GM18511 (cell line): ENCODE measurements around the gene FXR2.
A peak's percentile ranks its signal among the peaks of the same experiment; 100 is the strongest.
"Not testable (repeated sequence)": the region's sequence is repeated elsewhere in the genome, so short reads cannot be mapped to it uniquely, and the experiment has no call there.

ENCODE experiments used
- ATAC-seq: cut with Tn5 transposase; IDR thresholded peaks from one replicate; pipeline ENCODE4 v1.9.1; 2021; ENCODE audit warnings: mild to moderate bottlenecking, moderate library complexity; ENCODE audit not compliant: unreplicated experiment

Gene FXR2

GRCh38 chr17:7629939-7630571 lies 15.4 kb upstream of the FXR2 start, which contains the start of gene SHBG:
TSS of gene SHBG (plus strand) at chr17:7630135. CDS start at chr17:7630173, 38 bp downstream.
- no peak for ATAC-seq

- ATAC-seq = peak; percentile 94
These were observed 12.8 kb upstream of the FXR2 start, which contains the start of gene SAT2 for GRCh38 chr17:7627250-7628121. TSS of gene SAT2 (minus strand) at chr17:7627821. CDS start at chr17:7627635, 186 bp downstream.

DNA sequence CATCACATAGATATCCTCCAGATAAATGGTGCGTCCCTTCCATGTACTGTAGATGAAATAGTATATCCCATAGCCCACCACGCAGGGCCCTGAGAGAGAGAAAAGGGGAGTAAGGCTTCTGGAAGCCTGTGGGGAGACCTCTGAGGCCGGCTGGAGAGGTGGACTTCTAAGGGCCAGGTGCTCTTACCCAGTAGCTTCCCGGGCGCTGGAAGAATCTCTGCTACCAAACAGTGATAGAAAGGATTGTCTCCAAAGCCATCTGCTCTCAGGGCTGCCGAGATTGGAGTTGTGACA lies 12.2 kb upstream of the FXR2 start:
- ATAC-seq = no peak

- ATAC-seq = no peak
These were observed 11.6 kb upstream of the FXR2 start for GRCh38 chr17:7626307-7626706.

- ATAC-seq = not testable (repeated sequence)
These were observed 11.1 kb upstream of the FXR2 start for GRCh38 chr17:7625749-7626148.

DNA sequence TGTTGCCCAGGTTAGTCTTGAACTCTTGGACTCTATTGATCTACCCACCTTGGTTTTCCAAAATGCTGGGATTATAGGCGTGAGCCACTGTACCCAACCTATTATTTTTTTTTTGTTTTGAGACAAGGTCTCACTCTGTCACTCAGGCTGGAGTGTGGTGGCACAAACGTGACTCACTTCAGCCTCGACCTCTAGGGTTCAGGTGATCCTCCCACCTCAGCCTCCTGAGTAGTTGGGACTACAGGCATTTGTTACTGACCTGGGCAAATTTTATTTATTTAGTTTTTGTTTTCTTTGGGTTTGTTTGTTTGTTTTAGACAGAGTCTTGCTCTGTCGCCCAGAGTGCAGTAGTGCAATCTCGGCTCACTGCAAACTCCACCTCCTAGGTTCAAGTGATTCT lies 9.0 kb upstream of the FXR2 start:
- ATAC-seq = no peak

DNA sequence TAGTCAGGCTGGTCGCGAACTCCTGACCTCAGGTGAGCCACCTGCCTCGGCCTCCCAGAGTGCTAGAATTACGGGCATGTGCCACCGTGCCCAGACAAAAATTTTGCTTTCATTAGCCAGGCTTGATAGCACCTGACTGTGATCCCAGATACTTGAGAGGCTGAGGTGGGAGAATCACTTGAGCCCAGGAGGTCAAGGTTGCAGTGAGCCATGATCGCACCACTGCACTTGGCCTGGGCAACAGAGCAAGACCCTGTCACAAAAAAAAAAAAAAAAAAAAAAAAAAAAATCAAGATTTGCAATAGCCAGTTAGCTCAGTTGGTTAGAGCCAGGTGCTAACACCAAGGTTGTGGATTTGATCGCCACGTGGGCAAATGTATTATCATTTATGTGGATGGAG lies 6.1 kb upstream of the FXR2 start:
- no peak for ATAC-seq

- no peak for ATAC-seq
These were observed 3.9 kb upstream of the FXR2 start for GRCh38 chr17:7618608-7619007.

- no peak for ATAC-seq
These were observed 609 bp upstream of the FXR2 start for GRCh38 chr17:7615265-7615747.

DNA sequence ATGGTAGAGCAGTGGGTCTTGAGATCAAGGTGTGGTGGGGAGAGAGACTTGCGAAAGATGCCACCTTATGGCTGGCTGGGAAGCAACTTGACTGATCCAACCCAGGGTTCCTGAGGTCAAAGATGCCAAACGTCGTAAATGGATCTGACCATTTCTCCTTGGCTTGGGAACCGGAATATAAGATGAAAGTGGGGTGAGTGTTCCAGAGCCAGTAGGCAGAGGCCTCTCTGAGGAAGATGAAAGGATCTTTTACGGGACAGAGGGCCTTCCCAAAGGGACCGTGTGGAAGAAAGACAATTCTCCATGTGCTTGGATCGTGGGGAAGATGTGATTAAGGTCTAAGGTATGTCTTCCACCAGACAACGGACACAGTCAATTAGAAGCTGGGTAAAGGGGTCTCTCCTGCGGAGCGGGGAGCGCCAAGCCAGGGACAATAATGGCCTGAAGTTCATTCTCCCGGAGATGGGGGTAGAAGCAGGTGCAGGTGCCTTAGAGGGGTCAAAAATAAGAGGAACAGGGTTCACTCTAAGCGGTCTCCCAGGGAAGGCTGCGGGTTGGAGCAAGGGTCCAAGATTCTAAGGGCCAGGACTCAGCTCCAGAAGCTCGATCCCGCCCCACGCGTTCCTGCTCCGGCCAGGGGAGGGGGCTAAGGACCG lies 800 bp downstream of the FXR2 start:
- ATAC-seq = no peak

GRCh38 chr17:7612294-7612640 lies 2.4 kb downstream of the FXR2 start:
- ATAC-seq = no peak

DNA sequence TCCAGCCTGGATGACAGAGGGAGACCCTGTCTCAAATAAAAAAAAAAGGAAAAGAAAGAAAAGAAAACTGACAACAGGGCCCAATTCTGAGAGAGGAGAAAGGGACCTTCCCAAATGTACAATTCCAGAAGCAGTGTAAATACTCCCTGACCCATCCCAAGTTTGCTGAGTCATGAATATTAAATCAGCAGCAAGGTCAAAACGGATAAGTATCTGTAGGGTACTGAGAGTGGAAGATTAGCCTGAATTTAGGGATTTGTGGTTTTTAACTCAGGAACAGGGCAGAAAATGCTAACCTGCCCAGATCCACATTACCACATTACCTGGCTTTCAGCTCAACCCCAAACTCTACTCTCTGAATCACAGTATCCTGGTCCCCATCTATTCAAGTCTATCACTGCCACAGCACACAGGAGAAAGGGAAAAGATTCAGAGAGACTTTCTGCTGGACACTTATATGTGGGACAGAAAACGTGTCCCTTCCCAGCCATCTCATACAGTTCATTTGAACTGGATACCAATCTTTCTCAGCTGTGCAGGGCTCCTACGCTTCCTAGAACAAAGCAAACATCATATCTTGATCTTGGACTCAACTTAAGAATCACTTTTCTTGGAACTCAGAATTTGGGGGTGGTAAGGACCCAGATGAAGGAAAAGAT lies 2.9 kb downstream of the FXR2 start:
- ATAC-seq = no peak

DNA sequence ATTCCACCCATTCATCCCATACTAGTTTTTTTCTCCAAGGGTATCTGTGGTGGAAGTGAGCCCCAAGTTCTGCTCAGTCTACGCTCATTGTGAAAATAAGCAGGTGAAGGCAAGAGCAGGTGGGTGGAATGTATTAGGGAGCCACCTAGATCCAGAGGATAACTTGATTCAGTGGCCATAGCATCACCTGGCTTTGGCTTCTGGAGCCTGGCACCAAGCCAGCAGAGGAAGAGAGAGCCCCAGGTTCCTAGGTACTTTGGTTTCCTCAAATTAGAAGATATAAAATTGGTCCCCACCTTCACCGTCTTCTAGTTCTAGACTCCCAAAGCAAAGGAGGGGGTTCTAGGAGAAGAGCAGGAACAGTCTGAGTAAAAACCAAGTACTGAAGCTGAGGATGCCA lies 4.1 kb downstream of the FXR2 start:
- no peak for ATAC-seq

DNA sequence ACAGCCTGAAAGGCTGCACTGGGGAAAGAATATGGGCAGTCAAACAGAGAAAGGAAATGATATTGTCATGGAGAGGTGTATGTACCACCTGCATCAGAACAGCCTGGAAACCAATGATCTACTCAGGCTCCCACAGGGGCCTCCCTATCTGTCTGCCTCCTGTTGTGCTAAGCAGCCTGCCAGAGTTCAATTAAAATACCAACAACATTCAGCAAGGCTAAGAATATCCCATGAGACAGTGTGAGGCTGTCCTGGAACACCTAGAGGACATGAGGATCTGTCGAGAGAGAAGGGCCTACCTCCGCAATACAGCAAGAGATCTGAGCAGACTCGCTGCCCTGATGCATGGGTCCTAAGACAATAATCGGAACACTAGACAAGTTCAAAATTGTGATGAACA lies 8.4 kb downstream of the FXR2 start:
- no peak for ATAC-seq

DNA sequence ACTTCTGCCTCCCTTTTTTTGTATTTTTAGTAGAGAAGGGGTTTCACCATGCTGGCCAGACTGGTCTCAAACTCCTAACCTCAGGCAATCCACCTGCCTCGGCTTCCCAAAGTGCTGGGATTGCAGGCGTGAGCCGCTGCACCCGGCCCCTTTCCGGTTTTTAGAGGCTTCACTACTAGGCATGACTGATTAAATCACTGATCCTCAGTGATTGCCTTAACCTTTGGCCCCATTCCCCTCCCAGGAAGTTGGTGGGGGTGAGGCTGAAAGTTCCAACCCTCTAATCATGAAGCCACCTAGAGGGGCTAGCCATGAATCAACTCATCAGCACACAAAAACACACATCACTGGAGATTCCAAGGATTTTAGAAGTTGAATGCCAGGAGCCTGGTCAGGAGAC lies 17.1 kb downstream of the FXR2 start:
- ATAC-seq = not testable (repeated sequence)

- ATAC-seq = no peak
These were observed 21.4 kb downstream of the FXR2 start for GRCh38 chr17:7593296-7593695.

- no peak for ATAC-seq
These were observed 22.2 kb downstream of the FXR2 start for GRCh38 chr17:7592422-7593021.

DNA sequence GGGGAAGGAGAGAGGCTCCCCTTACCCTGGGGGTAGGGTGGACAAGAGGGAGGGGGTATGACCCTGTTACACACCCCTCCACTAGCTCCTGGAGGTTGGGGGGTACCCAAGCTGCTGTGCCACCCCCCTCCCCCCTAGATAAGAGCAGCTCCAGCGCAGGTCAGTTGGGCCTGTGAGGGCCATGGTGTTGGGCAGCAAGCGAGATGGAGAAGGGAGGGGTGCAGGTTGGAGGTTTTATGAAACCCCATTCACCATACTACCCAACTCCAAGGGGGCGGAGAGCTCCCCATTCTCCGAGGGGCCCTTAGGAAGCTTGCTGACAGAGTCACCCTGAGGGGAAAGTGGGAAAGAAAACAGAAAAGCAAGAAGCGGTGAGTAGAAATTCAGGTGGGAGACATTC lies 23.1 kb downstream of the FXR2 start:
- ATAC-seq = no peak

- no peak for ATAC-seq
These were observed 24.0 kb downstream of the FXR2 start for GRCh38 chr17:7590743-7591142.

DNA sequence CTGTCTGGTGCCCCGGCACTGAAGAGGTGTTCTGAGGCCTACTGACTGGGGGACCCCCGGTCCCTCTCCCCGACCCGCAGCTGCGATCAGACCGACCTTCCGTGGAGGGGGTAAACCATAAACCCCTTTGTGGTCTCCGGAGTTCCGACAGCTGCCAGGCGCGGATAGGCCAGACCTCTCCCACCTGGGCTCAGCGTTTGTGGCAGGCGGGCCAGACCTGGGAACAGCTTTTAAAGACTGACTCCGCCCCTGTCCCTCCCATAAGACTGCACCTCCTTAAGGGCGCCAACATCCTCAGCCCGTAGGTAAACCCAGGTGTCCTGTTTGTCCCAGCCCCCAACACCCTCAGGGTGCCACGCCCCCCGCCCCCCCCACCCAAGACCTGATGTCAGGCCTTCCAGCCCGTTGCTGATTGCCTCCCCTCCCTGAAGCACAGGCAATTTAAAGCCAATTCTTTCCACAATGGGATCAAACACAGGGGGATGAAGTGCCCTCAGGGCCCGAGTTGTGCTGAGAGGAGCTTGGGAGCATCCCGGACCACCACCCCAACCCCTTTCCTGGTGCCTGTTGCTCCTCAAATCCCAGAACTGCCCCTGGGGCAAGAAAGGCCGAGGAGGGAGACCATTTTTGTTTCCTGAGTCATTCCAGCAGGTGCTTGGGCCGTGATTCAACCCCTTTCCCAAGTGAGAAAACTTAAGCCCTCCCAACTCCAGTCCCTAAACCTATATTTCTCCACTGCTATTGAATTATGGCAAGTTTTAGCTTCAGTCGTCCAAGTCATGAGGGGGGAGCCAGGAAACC lies 24.6 kb downstream of the FXR2 start, which contains the start of gene SOX15:
TSS of gene SOX15 (minus strand) at position 204 of the 801 bp plus-strand sequence. CDS start 418 bp downstream, outside the sequence.
- ATAC-seq = no peak
